Stomach (tissue), 4 donors: ENCODE data around the gene IPO5.

ENCODE experiments used
- EP300 ChIP-seq: sonication (generic); formaldehyde crosslinking; IDR thresholded peaks from one replicate; pipeline ENCODE4 v1.6.1; 2017; ENCODE audit warnings: antibody characterized with exemption
- POLR2A ChIP-seq, 4 donors: fragments of 450-650 bp; IDR thresholded peaks; one replicate each; pipeline ENCODE4 v1.6.1; 2016; ENCODE audit warnings: antibody characterized with exemption in 4 of 4, control low read depth in 2 of 4, mild to moderate bottlenecking in 1 of 4, moderate library complexity in 1 of 4
- TF ChIP-seq, protein P1 (sequence below), 7 experiments: fragments of 450-650 bp in 4 of 7; fragments of 200-600 bp in 3 of 7; sonication (generic) in 3 of 7; IDR thresholded peaks; one replicate each; pipeline ENCODE4 v1.5.1; 2016 to 2019; ENCODE audit warnings: antibody characterized with exemption in 7 of 7, control low read depth in 2 of 7, mild to moderate bottlenecking in 1 of 7

DNA sequence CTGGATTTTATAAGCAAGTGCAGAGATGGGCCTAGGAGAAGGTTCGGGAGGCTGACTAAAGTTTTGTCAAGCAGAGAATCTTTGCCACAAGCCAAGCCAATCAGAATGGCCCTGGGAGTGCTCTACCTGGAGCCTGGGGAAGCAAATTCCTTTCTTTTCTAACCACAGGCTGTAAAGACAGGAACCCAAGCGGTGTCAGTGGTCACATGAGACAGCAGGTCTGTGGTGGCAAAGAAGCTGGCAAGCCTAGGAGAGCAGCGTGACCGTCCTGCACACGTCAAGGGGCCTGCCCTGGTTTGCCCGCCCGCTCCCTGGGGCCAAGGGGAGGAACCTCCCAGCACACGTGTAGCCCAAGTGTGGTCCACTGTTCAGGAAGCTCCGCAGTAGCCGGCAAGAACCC is 90.8 kb downstream of the IPO5 start:
- no peak for TF ChIP-seq POLR2A (IDR thresholded peaks at IDR 0.05)
- TF ChIP-seq, protein P1, sequence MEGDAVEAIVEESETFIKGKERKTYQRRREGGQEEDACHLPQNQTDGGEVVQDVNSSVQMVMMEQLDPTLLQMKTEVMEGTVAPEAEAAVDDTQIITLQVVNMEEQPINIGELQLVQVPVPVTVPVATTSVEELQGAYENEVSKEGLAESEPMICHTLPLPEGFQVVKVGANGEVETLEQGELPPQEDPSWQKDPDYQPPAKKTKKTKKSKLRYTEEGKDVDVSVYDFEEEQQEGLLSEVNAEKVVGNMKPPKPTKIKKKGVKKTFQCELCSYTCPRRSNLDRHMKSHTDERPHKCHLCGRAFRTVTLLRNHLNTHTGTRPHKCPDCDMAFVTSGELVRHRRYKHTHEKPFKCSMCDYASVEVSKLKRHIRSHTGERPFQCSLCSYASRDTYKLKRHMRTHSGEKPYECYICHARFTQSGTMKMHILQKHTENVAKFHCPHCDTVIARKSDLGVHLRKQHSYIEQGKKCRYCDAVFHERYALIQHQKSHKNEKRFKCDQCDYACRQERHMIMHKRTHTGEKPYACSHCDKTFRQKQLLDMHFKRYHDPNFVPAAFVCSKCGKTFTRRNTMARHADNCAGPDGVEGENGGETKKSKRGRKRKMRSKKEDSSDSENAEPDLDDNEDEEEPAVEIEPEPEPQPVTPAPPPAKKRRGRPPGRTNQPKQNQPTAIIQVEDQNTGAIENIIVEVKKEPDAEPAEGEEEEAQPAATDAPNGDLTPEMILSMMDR (IDR thresholded peaks at IDR 0.05), result no peak
- TF ChIP-seq EP300, result no peak
